K562 (cell line): ENCODE data around the gene PAXIP1. TPM values are rescaled to one million over a fixed set of nuclear protein-coding genes. Genes with fewer than 3 reads are reported as not detected.

Experiments used
- ARID3B ChIP-seq: fragments of 250-450 bp; sonication (Bioruptor Pico); IDR thresholded peaks from 2 replicates; pipeline ENCODE4 v1.4.0; 2020; ENCODE audit warnings: borderline replicate concordance
- DACH1 ChIP-seq: fragments of 450-650 bp; IDR thresholded peaks from 2 replicates; pipeline ENCODE4 v1.6.1; 2018; ENCODE audit not compliant: partially characterized antibody
- GATAD2B ChIP-seq: fragments of 450-650 bp; IDR thresholded peaks from 2 replicates; pipeline ENCODE4 v1.6.1; 2017; ENCODE audit warnings: mild to moderate bottlenecking, borderline replicate concordance
- LCOR ChIP-seq: sonication (generic); formaldehyde crosslinking; IDR thresholded peaks from 2 replicates; pipeline ENCODE4 v1.8.0; 2022; ENCODE audit warnings: mild to moderate bottlenecking, missing genetic modification reagents
- MLLT1 ChIP-seq, 2 experiments: fragments of 450-650 bp; IDR thresholded peaks; 2 replicates each; pipeline ENCODE4 v1.6.1; 2016
- NONO ChIP-seq, 2 experiments: fragments of 200-400 bp in 1 of 2; fragments of 450-650 bp in 1 of 2; formaldehyde crosslinking in 1 of 2; IDR thresholded peaks; 2 replicates each; pipeline ENCODE4 v1.6.1; 2017; ENCODE audit warnings: low read depth in 2 of 2, mild to moderate bottlenecking in 2 of 2, moderate library complexity in 2 of 2, low read length in 1 of 2
- PHF8 ChIP-seq: fragments of 200-600 bp; sonication (generic); IDR thresholded peaks from 2 replicates; pipeline ENCODE4 v1.6.1; 2012; ENCODE audit warnings: mixed run types, mild to moderate bottlenecking, inconsistent platforms, low read length, moderate library complexity, borderline replicate concordance
- VEZF1 ChIP-seq: fragments of 200-800 bp; sonication (Bioruptor generic); IDR thresholded peaks from 2 replicates; pipeline ENCODE4 v1.6.1; 2017; ENCODE audit warnings: missing genetic modification characterization, missing compliant biosample characterization
- ZBTB11 ChIP-seq, 3 experiments: fragments of 200-800 bp in 1 of 3; fragments of 250-450 bp in 1 of 3; fragments of 450-650 bp in 1 of 3; sonication (Bioruptor Pico) in 1 of 3; sonication (Bioruptor generic) in 1 of 3; formaldehyde crosslinking in 1 of 3; IDR thresholded peaks; 2 replicates each; pipeline versions ENCODE4 v1.6.1 to v1.8.0; 2016 to 2022; ENCODE audit warnings: mild to moderate bottlenecking in 2 of 3, missing genetic modification characterization in 2 of 3, missing compliant biosample characterization in 1 of 3, moderate library complexity in 1 of 3
- ZNF384 ChIP-seq: IDR thresholded peaks from 2 replicates; pipeline ENCODE4 v1.6.1; 2012; ENCODE audit warnings: low read depth, low read length, improper control_type of control experiment
- ZNF609 ChIP-seq: sonication (generic); formaldehyde crosslinking; IDR thresholded peaks from 2 replicates; pipeline ENCODE4 v1.8.1; 2023; ENCODE audit warnings: missing genetic modification reagents, mild to moderate bottlenecking, borderline replicate concordance
- ZNF76 ChIP-seq: fragments of 250-450 bp; sonication (Bioruptor Pico); IDR thresholded peaks from 2 replicates; pipeline ENCODE4 v1.4.0; 2020; ENCODE audit warnings: mild to moderate bottlenecking, moderate library complexity, borderline replicate concordance
- polyA plus RNA-seq, 8 experiments: library from polyadenylated mRNA; depleted of rRNA in 4 of 8; stranded (reverse) in 5 of 8; unstranded in 3 of 8; fragments of >200 nt; fragmentation: Nextera tagmentation in 2 of 8; fragmentation: Illumina TruSeq in 1 of 8; extraction: Ambion mirVana in 2 of 8; extraction: Trizol in 1 of 8; gene quantifications; 2 replicates each; pipeline versions ENCODE4 v1.2.1 to v1.2.3, GENCODE V29; 2011 to 2014; ENCODE audit warnings: inconsistent platforms in 1 of 8, missing spikeins in 1 of 8
- total RNA-seq, 7 experiments: library from RNA; depleted of rRNA in 6 of 7; stranded (reverse); fragments of >200 nt in 6 of 7; fragmentation: Illumina TruSeq in 2 of 7; extraction: Trizol in 2 of 7; gene quantifications; 2 replicates each; pipeline versions ENCODE4 v1.2.1 to v1.2.3, GENCODE V29; 2011 to 2021; ENCODE audit warnings: low replicate concordance in 1 of 7

PAXIP1 gene
- total and polyA plus RNA-seq, 9 of the 15 experiments (the other 6 are each of a cell fraction or from before 2014, with no cell fraction given), result 9.7 to 37.9 (median 28.4) TPM

- TF ChIP-seq VEZF1 (CRISPR knock-in tag) (no peak; the same call in 1 of the 2 replicates), ARID3B (CRISPR knock-in tag) (no peak), ZBTB11 (CRISPR knock-in tag; IDR thresholded peaks at IDR 0.05) (peak in 1 of 3 experiments; percentile 71; a peak in 1 of 6 replicates), DACH1 (no peak), ZNF76 (CRISPR knock-in tag) (no peak), NONO (IDR thresholded peaks at IDR 0.05; ENCODE audit: low read depth in 2 of 2, low read length in 1 of 2) (peak in 1 of 2 experiments; percentile 46; a peak in 2 of 4 replicates), ZNF384 (0 out of 2 replicates have a peak, but pooled peaks have one; percentile 23), ZNF609 (no peak), LCOR (no peak), GATAD2B (peak; percentile 79; the same call in 1 of the 2 replicates), MLLT1 (IDR thresholded peaks at IDR 0.05) (no peak), PHF8 (peak; percentile 73; the same call in 1 of the 2 replicates)
Measured at GRCh38 chr7:155002411-155003091, 373 bp downstream of the PAXIP1 start (continued).
